GM12892 (cell line): Measurements from ENCODE around the gene C1R.

Experiments used
- DNase-seq: peaks from one replicate; pipeline ENCODE4 v3.0.0; 2011; ENCODE audit not compliant: insufficient read length
- FAIRE-seq: peaks from 2 replicates; lab custom pipeline; 2011; peaks lifted over from hg19 to GRCh38; lab: Jason Lieb, UNC
- POLR2A ChIP-seq: IDR thresholded peaks from 2 replicates; pipeline ENCODE4 v1.6.1; 2011; ENCODE audit warnings: low read depth, low read length, control low read depth
- POLR2AphosphoS5 ChIP-seq: IDR thresholded peaks from 2 replicates; pipeline ENCODE4 v1.6.1; 2011; ENCODE audit warnings: low read depth, low read length, control low read depth
- TAF1 ChIP-seq: IDR thresholded peaks from 2 replicates; pipeline ENCODE4 v1.6.1; 2011; ENCODE audit warnings: low read depth, mild to moderate bottlenecking, control low read depth, low read length, borderline replicate concordance

Gene C1R

GRCh38 chr12:7035463-7035862, 56.8 kb downstream of the C1R start:
- FAIRE-seq (no peak), DNase-seq (no peak)
- TF ChIP-seq POLR2AphosphoS5: no peak
- no peak for TF ChIP-seq TAF1
- TF ChIP-seq POLR2A: no peak

GRCh38 chr12:7034464-7034863, 57.8 kb downstream of the C1R start:
- DNase-seq (no peak), FAIRE-seq (no peak)
- TF ChIP-seq TAF1 (no peak), POLR2A (no peak), POLR2AphosphoS5 (no peak)

GRCh38 chr12:7032990-7033389, 59.3 kb downstream of the C1R start:
- TF ChIP-seq TAF1 (no peak), POLR2AphosphoS5 (no peak), POLR2A (no peak)
- no peak for FAIRE-seq
- no peak for DNase-seq

GRCh38 chr12:7031306-7031705, 60.9 kb downstream of the C1R start:
- TF ChIP-seq POLR2A (no peak), POLR2AphosphoS5 (no peak), TAF1 (no peak)
- FAIRE-seq (no peak), DNase-seq (no peak)
